GM19395 (cell line): ENCODE data around the gene DGKH.
"Not testable (repeated sequence)": the region's sequence is repeated elsewhere in the genome, so short reads cannot be mapped to it uniquely, and the experiment has no call there.

Experiments
- ATAC-seq: cut with Tn5 transposase; IDR thresholded peaks from one replicate; pipeline ENCODE4 v1.9.1; 2021; ENCODE audit warnings: mild to moderate bottlenecking, moderate library complexity; ENCODE audit not compliant: unreplicated experiment

DGKH gene

GRCh38 chr13:42071672-42072419 is 23.4 kb downstream of the DGKH start:
- no peak for ATAC-seq

GRCh38 chr13:42073683-42074082 is 25.2 kb downstream of the DGKH start:
- no peak for ATAC-seq

- ATAC-seq = no peak
Measured at GRCh38 chr13:42075517-42075916, 27.1 kb downstream of the DGKH start.

GRCh38 chr13:42076309-42076713 is 27.9 kb downstream of the DGKH start:
- no peak for ATAC-seq

- no peak for ATAC-seq
Measured at GRCh38 chr13:42078128-42078808, 29.8 kb downstream of the DGKH start.

- ATAC-seq = no peak
Measured at GRCh38 chr13:42083138-42083770, 34.8 kb downstream of the DGKH start.

- no peak for ATAC-seq
Measured at GRCh38 chr13:42084722-42085121, 36.3 kb downstream of the DGKH start.

- ATAC-seq = no peak
Measured at GRCh38 chr13:42086582-42086981, 38.1 kb downstream of the DGKH start.

- no peak for ATAC-seq
Measured at GRCh38 chr13:42094516-42095040, 46.1 kb downstream of the DGKH start.

- not testable (repeated sequence) for ATAC-seq
Measured at GRCh38 chr13:42096222-42096621, 47.8 kb downstream of the DGKH start.

- no peak for ATAC-seq
Measured at GRCh38 chr13:42099962-42100675, 51.7 kb downstream of the DGKH start.

- no peak for ATAC-seq
Measured at GRCh38 chr13:42100960-42101359, 52.5 kb downstream of the DGKH start.

- no peak for ATAC-seq
Measured at GRCh38 chr13:42101821-42102585, 53.6 kb downstream of the DGKH start.

GRCh38 chr13:42102961-42103865 is 54.8 kb downstream of the DGKH start:
- ATAC-seq = no peak

- ATAC-seq = no peak
Measured at GRCh38 chr13:42106998-42107397, 58.5 kb downstream of the DGKH start.

- ATAC-seq = no peak
Measured at GRCh38 chr13:42107421-42107820, 59.0 kb downstream of the DGKH start.

- ATAC-seq = no peak
Measured at GRCh38 chr13:42108217-42108616, 59.8 kb downstream of the DGKH start.

GRCh38 chr13:42109957-42110356 is 61.5 kb downstream of the DGKH start:
- ATAC-seq = no peak

GRCh38 chr13:42110410-42111155 is 62.1 kb downstream of the DGKH start:
- ATAC-seq = no peak
